Measurements from ENCODE around the gene SH2D7.

- TF ChIP-seq CTCF (IDR thresholded peaks at IDR 0.05) (peak in 1 of 6 experiments; percentile 16), POLR2A (IDR thresholded peaks at IDR 0.05) (no peak)
Observed at GRCh38 chr15:78076231-78077052, 15.9 kb upstream of the SH2D7 start.
